GM23338 (cell line): ENCODE data around the gene EOLA2.

ENCODE experiments used
- CREB1 ChIP-seq: fragments of 250-450 bp; sonication (Bioruptor Pico); IDR thresholded peaks from 2 replicates; pipeline ENCODE4 v1.5.0; 2020; ENCODE audit warnings: low read depth, mild to moderate bottlenecking, moderate library complexity
- ETS1 ChIP-seq: IDR thresholded peaks from 2 replicates; pipeline ENCODE4 v1.6.1; 2016; ENCODE audit warnings: antibody characterized with exemption
- EZH2 ChIP-seq: fragments of 200-600 bp; sonication (generic); IDR thresholded peaks from one replicate; pipeline ENCODE4 v1.8.0; 2017; ENCODE audit warnings: antibody characterized with exemption, mild to moderate bottlenecking, low read depth; ENCODE audit not compliant: unreplicated experiment
- EZH2phosphoT487 ChIP-seq: fragments of 200-600 bp; sonication (generic); IDR thresholded peaks from one replicate; pipeline ENCODE4 v1.8.1; 2018; ENCODE audit warnings: antibody characterized with exemption; ENCODE audit not compliant: unreplicated experiment
- JUNB ChIP-seq: IDR thresholded peaks from one replicate; pipeline ENCODE4 v1.6.1; 2016; ENCODE audit warnings: antibody characterized with exemption; ENCODE audit not compliant: unreplicated experiment
- POLR2AphosphoS5 ChIP-seq: IDR thresholded peaks from 2 replicates; pipeline ENCODE4 v1.6.1; 2016; ENCODE audit warnings: antibody characterized with exemption, low read depth
- REST ChIP-seq: IDR thresholded peaks from one replicate; pipeline ENCODE4 v1.6.1; 2018; ENCODE audit warnings: antibody characterized with exemption; ENCODE audit not compliant: unreplicated experiment
- STAT1 ChIP-seq: IDR thresholded peaks from one replicate; pipeline ENCODE4 v1.6.1; 2016; ENCODE audit warnings: antibody characterized with exemption; ENCODE audit not compliant: unreplicated experiment
- TF ChIP-seq, protein P1 (sequence below), 2 experiments: fragments of 200-600 bp in 1 of 2; sonication (generic) in 1 of 2; conservative IDR thresholded peaks; 2 replicates each; pipeline versions ENCODE4 v1.5.1 to v1.6.1; 2016 to 2017; ENCODE audit warnings: antibody characterized with exemption in 2 of 2, low read depth in 2 of 2, mild to moderate bottlenecking in 2 of 2, moderate library complexity in 1 of 2

GRCh38 chrX:149938881-149939654, 777 bp upstream of the EOLA2 start:
- TF ChIP-seq, protein P1, sequence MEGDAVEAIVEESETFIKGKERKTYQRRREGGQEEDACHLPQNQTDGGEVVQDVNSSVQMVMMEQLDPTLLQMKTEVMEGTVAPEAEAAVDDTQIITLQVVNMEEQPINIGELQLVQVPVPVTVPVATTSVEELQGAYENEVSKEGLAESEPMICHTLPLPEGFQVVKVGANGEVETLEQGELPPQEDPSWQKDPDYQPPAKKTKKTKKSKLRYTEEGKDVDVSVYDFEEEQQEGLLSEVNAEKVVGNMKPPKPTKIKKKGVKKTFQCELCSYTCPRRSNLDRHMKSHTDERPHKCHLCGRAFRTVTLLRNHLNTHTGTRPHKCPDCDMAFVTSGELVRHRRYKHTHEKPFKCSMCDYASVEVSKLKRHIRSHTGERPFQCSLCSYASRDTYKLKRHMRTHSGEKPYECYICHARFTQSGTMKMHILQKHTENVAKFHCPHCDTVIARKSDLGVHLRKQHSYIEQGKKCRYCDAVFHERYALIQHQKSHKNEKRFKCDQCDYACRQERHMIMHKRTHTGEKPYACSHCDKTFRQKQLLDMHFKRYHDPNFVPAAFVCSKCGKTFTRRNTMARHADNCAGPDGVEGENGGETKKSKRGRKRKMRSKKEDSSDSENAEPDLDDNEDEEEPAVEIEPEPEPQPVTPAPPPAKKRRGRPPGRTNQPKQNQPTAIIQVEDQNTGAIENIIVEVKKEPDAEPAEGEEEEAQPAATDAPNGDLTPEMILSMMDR (conservative IDR thresholded peaks at IDR 0.05; ENCODE audit: low read depth in 2 of 2): no peak
- TF ChIP-seq REST (no peak), EZH2 (no peak), EZH2phosphoT487 (no peak), POLR2AphosphoS5 (no peak), JUNB (no peak), STAT1 (no peak), ETS1 (no peak), CREB1 (CRISPR knock-in tag) (no peak)
